Smooth muscle cell (in vitro differentiated cells): ENCODE measurements around the gene UGT1A10. TPM values are rescaled to one million over a fixed set of nuclear protein-coding genes. Genes with fewer than 3 reads are reported as not detected.

Experiments
- DNase-seq: peaks from one replicate; lab custom pipeline; 2025; ENCODE audit not compliant: unreplicated experiment; lab: John Stamatoyannopoulos, UW
- H2AFZ ChIP-seq: fragments of 200-600 bp; sonication (generic); 2 replicates; pipeline ENCODE4 v1.6.0; 2016; ENCODE audit warnings: antibody characterized with exemption, low read depth, mild to moderate bottlenecking
- H3F3A ChIP-seq: fragments of 200-600 bp; sonication (generic); 2 replicates; pipeline ENCODE4 v1.6.0; 2017; ENCODE audit warnings: antibody characterized with exemption, low read depth
- H3K27ac ChIP-seq: fragments of 200-600 bp; sonication (generic); 2 replicates; pipeline ENCODE4 v1.5.1; 2016; ENCODE audit warnings: low read depth, mild to moderate bottlenecking
- H3K27me3 ChIP-seq: fragments of 200-600 bp; sonication (generic); 2 replicates; pipeline ENCODE4 v1.6.1; 2016; ENCODE audit warnings: low read depth, mild to moderate bottlenecking
- H3K36me3 ChIP-seq: fragments of 200-600 bp; sonication (generic); 2 replicates; pipeline ENCODE4 v1.5.1; 2016; ENCODE audit warnings: low read depth
- H3K4me1 ChIP-seq: fragments of 200-600 bp; sonication (generic); 2 replicates; pipeline ENCODE4 v1.5.1; 2016; ENCODE audit warnings: low read depth
- H3K4me2 ChIP-seq: fragments of 200-600 bp; sonication (generic); 2 replicates; pipeline ENCODE4 v1.6.0; 2016; ENCODE audit warnings: mild to moderate bottlenecking
- H3K4me3 ChIP-seq: fragments of 200-600 bp; sonication (generic); 2 replicates; pipeline ENCODE4 v1.5.1; 2016; ENCODE audit warnings: mild to moderate bottlenecking
- H3K79me2 ChIP-seq: fragments of 200-600 bp; sonication (generic); 2 replicates; pipeline ENCODE4 v1.6.0; 2016; ENCODE audit warnings: low read depth, mild to moderate bottlenecking
- H3K9ac ChIP-seq: fragments of 200-600 bp; sonication (generic); 2 replicates; pipeline ENCODE4 v1.6.0; 2016; ENCODE audit warnings: low read depth
- H3K9me3 ChIP-seq: fragments of 200-600 bp; sonication (generic); replicated peaks from 2 replicates; pipeline ENCODE4 v1.5.1; 2016; ENCODE audit warnings: low read depth
- H4K20me1 ChIP-seq: fragments of 200-600 bp; sonication (generic); 2 replicates; pipeline ENCODE4 v1.6.0; 2016; ENCODE audit warnings: low read depth
- CTCF ChIP-seq: fragments of 200-600 bp; sonication (generic); IDR thresholded peaks from 2 replicates; pipeline ENCODE4 v1.5.1; 2017; ENCODE audit warnings: borderline replicate concordance, mild to moderate bottlenecking, antibody characterized with exemption; ENCODE audit not compliant: insufficient read depth, poor library complexity, severe bottlenecking
- WGBS: methylation state at CpG from one replicate; pipeline ENCODE4 v1.1.7; 2016; ENCODE audit warnings: low lambda C conversion rate; 5-methylcytosine and 5-hydroxymethylcytosine counted together
- polyA plus RNA-seq: library from polyadenylated mRNA; unstranded; fragments of >200 nt; fragmentation: Nextera tagmentation; extraction: Ambion mirVana; gene quantifications from 2 replicates; pipeline ENCODE4 v1.2.1, GENCODE V29; 2016
- total RNA-seq: library from RNA; depleted of rRNA; stranded (reverse); fragments of >200 nt; gene quantifications from 2 replicates; pipeline ENCODE4 v1.2.3, GENCODE V29; 2014

Gene UGT1A10
- total and polyA plus RNA-seq, 2 experiments from 2014 or later = not detected

DNA sequence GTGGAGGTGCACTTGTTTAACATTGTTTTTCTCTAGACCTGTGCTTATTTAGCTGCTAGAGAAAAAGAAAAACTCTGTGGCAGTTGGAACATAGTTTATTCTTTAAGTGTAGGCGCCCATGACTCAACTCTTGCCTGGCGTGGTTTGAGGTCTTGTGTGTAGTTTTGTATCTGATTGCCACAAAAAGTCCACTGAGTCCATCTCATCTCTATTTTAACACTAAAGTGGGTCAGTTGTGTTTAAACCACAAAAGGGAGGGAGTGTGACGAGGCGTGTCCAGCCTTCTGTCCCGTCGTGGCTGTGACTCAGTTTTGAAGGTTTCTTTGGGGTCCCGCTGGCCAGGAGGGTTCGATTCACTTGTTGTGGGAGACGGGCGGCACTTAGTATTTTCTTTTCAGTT is 20.2 kb downstream of the UGT1A10 start:
- Histone ChIP-seq H3K9ac (no peak overlapping the region), H3K4me3 (no peak overlapping the region), H3K27ac (no peak overlapping the region), H4K20me1 (no peaks in the 10 kb centered on the region), H3K79me2 (no peaks in the 10 kb centered on the region), H3K9me3 (no peaks in the 10 kb centered on the region), H3K36me3 (no peaks in the 10 kb centered on the region), H3K27me3 (peaks cover 5% of the 10 kb centered on the region), H2AFZ (no peak overlapping the region), H3F3A (no peaks in the 10 kb centered on the region), H3K4me2 (no peak overlapping the region), H3K4me1 (no peaks in the 10 kb centered on the region)
- TF ChIP-seq CTCF = no peak
- WGBS = 87% methylated on average over 10 of the region's 10 CpGs
- no peak for DNase-seq

DNA sequence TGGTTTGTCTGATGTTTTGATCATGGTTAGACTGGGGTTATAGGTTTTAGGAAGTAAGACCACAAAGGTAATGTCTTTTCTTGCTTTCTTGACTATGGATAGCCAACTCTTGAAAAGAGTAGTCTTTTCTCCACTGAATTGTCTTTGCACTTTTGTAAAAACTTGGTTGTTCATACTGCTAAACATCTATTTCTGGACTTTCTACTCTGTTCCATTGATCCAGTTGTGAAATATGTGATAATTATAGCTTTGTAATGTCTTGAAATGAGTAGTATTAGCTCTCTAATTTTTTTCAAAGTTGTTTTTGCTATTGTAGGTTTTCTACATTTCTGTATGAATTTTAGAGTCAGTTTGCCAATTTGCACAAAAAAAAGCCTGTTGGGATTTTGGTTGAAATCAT is 22.4 kb downstream of the UGT1A10 start:
- TF ChIP-seq CTCF = no peak
- Histone ChIP-seq H3F3A (no peaks in the 10 kb centered on the region), H3K36me3 (no peaks in the 10 kb centered on the region), H2AFZ (no peak overlapping the region), H3K4me1 (no peaks in the 10 kb centered on the region), H3K27ac (no peak overlapping the region), H3K4me2 (no peak overlapping the region), H3K9ac (no peak overlapping the region), H3K27me3 (peaks cover 5% of the 10 kb centered on the region), H3K9me3 (no peaks in the 10 kb centered on the region), H3K79me2 (no peaks in the 10 kb centered on the region), H4K20me1 (no peaks in the 10 kb centered on the region), H3K4me3 (no peak overlapping the region)
- DNase-seq = no peak

DNA sequence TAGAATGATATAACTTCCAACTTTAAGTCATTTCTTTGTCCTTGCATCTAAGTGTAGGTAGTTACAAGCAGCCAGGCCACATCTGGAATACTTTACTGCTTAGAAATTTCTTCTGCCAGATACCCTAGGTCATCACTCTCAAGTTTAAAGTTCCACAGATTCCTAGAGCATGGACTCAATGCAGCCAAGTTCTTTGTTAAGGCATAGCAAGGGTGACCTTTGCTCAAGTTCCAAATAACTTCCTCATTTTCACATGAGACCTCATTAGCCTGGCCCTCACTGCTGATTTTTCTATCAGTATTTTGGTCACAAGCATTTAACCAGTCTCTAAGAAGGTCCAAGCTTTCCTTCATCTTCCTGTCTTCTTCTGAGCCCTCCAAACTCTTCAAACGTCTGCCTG is 27.7 kb downstream of the UGT1A10 start:
- H3K79me2 ChIP-seq = no peaks in the 10 kb centered on the region

More for the DNA sequence above, 27.7 kb downstream of the UGT1A10 start:
- Histone ChIP-seq H3K27me3 (peaks cover 4% of the 10 kb centered on the region), H3K27ac (no peak overlapping the region), H3K36me3 (no peaks in the 10 kb centered on the region), H3K4me3 (no peak overlapping the region), H2AFZ (no peak overlapping the region), H3K9me3 (no peaks in the 10 kb centered on the region), H3K9ac (no peak overlapping the region), H3K4me1 (no peaks in the 10 kb centered on the region), H3F3A (no peaks in the 10 kb centered on the region), H3K4me2 (no peak overlapping the region), H4K20me1 (no peaks in the 10 kb centered on the region)
- 70% methylated on average over 1 of the region's 1 CpG for WGBS
- no peak for TF ChIP-seq CTCF
- DNase-seq = no peak
